Hepatocyte (in vitro differentiated cells): Measurements from ENCODE around the gene RER1.

Source experiments
- CTCF ChIP-seq: fragments of 200-600 bp; sonication (generic); IDR thresholded peaks from 2 replicates; pipeline ENCODE4 v1.5.1; 2016; ENCODE audit warnings: antibody characterized with exemption, mild to moderate bottlenecking; ENCODE audit not compliant: poor library complexity
- EZH2phosphoT487 ChIP-seq: fragments of 200-600 bp; sonication (generic); IDR thresholded peaks from one replicate; pipeline ENCODE4 v1.6.1; 2018; ENCODE audit warnings: antibody characterized with exemption, mild to moderate bottlenecking, low read depth, moderate library complexity; ENCODE audit not compliant: unreplicated experiment, severe bottlenecking

- TF ChIP-seq EZH2phosphoT487 (no peak), CTCF (no peak)
Measured at GRCh38 chr1:2375923-2376260, 15.7 kb upstream of the RER1 start.
